Mesenteric fat pad (tissue), 1 donor: ENCODE results near the gene KRT81. TPM values are rescaled to one million over a fixed set of nuclear protein-coding genes. Genes with fewer than 3 reads are reported as not detected.
"Not testable (repeated sequence)": the region's sequence is repeated elsewhere in the genome, so short reads cannot be mapped to it uniquely, and the experiment has no call there.

Source experiments
- DNase-seq: peaks from one replicate; pipeline ENCODE4 v3.0.0-alpha.2; 2020; ENCODE audit warnings: low spot score
- total RNA-seq: library from RNA; stranded (reverse); fragmentation: NEBNext Ultra II Directional; extraction: Animal tissue kit (Norgen Biotek cat#: 25700); gene quantifications from one replicate; pipeline ENCODE4 v1.2.1, GENCODE V29; 2021
- donor health status: DM: yes; HTN: yes; CAD: no.

The KRT81 gene
- total RNA-seq, 1 donor from 2014 or later: not detected

DNA sequence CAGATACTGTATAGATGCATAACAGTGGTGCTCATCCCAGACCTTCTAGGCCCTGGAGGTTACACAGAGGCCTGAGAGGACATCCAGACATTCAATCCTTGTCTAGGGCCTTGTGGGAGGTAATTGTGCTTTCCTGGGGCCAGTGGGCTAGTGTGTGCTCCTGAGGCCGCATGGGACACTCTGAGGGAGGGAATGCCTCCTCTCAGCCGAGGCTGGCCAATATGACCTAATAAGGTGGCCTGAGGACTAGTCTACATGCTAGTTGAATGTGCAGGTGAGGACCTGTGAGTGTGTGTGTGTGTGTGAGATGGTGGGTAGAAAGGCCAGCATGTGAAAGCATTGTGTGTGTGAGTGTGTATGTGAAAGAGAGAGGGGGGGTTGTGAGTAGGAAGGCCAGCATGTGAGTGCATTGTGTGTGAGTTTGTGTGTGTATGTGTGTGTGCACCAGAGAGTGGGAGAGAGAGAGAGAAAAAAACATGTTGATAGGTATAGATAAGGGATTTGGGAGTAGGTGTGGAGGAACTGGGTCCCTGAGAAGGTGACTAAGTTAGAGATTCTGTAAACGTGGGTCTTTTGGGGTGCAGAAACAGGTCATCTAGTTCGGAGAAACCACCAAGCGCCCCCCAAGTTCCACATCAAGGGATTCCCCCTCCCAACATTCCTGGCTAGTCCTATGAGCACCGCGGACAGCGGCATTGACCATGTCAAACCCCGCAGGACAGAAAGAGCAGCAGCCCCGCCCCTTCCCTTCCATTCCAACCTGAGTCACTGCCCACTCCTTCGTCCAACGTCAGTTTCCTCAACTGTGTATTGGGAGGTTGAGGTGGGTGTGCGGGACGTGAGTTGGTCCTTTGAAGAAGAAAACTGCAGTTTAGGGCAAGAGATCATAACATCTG, 9.7 kb upstream of the KRT81 start:
- DNase-seq: no peak

DNA sequence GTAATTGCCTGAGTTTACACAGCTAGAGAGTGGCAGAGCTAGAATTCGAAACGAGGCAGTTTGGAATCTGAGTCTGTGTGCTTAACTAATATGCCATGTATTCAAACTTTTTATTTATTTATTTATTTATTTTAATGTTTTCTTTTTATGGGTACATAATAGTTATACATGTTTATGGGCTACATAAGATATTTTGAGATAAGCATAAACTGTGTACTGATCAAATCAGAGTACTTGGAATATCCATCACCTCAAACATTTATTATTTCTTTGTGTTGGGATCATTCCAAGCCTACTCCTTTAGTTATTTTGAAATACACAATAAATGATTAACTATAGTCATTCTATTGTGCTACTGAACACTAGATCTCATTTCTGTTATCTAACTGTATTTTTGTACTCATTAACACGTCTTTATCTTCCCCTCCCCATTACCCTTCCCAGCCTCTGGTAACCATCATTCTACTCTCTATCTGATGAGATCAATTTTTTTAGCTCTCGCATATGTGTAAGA, 7.4 kb upstream of the KRT81 start:
- no peak for DNase-seq

DNA sequence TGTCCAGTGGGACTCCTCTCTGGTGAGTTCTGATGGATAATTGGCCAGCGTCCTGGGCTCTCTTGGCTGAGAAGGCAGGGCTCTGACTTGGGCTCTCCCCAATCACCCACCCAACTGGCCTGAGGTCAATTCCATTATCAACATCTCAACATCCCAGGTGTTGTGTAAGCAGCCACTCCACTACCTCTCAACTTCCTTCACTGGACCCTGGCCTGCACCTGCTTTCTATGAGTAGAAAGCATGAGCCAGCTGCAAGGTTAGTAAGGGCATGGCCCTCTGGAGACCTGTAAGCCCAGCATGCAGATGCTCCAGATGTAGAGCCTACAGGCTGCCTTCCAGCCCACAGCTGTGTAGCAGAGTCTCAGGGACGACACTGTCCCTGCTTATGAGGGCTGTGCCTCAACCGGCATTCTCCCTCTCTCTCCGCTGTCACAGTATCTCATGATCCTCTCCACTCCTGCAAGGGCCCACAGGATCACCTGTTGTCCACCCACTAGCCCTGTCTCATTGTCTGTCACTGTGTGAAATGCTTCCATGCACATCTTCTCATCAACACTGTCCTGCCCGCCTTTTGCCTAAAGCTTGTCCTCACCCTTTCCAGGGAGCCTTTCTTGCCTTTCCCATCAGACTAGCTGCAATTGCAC, 5.4 kb upstream of the KRT81 start:
- peak; percentile 67 for DNase-seq

DNA sequence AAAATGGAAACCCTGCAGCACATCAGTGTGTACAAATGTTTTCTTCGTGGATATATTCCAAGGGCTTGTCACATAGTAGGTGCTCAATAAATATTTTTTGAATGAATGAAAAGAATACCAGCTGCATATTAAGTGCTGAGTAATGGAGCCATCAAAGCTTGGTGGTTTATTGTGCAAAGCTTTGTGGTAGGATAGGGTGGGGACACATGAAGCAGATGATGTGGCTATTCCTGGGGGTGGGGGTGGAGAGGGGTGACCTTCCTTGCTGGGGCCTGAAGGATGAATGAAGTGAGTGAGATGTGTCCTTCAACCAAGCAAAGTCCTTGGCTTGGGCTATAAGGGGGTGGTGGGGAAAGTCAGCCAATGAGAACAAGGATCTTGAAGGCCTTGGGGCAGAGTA, 4.3 kb upstream of the KRT81 start:
- no peak for DNase-seq

DNA sequence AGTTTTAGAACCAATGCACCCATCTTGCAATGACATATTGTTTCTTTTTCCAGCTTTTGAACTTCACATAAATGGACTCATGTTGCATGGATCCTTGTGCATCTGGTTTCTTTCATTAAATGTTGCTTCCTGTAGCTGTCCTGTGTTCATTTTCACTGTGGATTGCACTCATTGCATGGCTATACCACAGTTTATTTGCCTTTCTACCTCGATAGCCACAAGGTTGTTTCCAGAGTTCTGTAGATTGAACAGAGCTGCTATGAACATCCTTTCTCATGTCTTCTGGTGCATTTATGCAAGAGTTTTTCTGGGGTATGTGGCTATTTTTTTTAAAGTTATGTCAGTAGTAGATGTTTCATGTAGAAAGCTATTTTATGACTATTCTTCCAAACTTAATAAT, 3.5 kb upstream of the KRT81 start:
- DNase-seq: no peak

DNA sequence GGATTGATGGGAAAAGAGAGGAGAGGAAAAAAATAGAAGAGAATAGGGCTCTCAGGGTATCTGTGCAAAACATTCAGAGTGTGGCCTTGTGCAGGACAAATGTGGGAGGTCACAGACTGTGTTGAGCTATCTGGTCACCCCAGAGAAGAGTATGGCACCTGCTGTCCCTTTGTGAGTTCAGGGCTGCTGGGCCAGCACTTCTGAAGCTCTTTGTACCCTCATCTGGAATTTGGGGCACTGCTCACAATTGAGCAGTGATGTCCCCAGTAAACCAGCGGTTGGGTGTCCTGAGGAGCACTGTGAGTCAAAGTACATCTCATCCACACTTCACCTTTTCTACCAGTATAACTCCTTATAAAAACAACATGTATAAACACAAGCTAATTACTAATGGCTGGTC, 2.6 kb upstream of the KRT81 start:
- DNase-seq: peak; percentile 11

DNA sequence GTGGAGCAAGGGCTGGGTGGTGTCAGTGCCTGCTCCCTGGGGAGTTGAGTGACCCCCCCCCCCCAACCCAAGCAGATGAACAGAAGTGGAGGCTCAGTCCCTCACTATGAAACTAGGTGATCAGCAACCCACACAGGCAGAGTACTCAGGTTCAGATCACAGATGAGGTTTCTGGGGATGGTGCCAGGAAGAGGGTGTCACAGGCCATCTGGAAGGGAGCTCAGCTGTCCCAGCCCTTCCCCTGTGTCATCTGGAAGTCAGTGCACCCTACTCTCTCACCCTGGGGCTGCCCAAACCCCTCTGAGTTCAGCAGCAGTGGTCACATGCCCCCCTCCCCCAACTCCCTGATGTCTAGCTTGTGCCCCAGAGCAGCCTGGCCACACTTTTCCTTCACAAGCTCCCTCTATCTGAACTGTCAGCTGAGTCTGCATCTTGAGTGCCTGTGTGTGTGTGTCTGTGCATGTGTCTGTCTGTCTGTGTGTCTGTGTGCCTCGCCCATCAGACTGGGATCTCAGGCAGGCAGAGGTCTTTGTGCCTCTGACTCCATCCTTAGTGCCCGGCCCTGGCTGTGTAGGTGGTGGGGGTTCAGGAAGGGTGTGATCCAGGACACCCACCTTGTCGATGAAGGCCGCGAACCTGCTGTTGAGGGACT, 725 bp downstream of the KRT81 start:
- not testable (repeated sequence) for DNase-seq

DNA sequence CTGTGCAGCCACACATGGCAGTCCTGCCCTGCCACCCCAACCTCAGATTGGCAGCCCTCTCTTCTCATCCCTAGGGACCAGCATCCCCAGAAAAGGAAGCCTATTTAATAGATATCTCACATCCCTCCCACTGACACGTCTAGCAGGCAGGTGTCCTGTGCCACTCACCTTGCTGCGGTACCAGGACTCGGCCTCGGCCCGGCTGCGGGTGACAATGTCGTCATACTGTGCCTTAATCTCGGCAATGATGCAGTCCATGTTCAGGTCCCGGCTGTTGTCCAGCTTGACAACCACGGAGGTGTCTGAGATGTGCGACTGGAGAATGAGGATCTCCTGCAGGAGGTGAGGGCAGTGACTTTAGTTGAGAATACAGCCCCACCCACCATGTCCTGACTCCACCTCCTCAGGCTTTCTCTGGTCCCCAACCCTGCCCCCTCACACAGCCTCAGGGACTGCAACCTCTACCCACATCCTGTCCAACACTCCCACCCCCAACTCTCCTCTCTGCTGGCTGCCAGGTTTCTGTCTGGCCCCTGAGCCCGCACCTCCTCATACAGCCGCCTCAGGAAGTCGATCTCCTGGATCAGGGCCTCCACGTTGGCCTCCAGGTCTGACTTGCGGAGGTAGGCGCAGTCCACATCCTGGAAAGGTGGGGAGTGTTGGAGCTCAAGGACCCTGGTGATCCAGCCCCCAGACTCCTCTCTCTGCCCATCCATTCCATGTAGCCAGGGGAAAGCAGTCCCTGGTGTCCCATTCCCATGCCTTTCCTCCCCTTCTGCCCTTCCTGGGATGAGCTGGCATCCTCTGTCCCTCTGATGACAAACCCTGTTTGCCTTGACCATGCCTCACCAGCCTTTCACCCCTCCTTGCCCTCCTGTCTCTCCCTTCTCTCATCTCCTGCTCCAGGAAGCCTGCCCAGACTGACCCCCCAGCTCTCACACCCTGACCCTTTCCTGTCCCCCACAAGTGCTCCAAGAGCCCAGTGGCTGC, 3.2 kb downstream of the KRT81 start:
- DNase-seq: peak; percentile 78

DNA sequence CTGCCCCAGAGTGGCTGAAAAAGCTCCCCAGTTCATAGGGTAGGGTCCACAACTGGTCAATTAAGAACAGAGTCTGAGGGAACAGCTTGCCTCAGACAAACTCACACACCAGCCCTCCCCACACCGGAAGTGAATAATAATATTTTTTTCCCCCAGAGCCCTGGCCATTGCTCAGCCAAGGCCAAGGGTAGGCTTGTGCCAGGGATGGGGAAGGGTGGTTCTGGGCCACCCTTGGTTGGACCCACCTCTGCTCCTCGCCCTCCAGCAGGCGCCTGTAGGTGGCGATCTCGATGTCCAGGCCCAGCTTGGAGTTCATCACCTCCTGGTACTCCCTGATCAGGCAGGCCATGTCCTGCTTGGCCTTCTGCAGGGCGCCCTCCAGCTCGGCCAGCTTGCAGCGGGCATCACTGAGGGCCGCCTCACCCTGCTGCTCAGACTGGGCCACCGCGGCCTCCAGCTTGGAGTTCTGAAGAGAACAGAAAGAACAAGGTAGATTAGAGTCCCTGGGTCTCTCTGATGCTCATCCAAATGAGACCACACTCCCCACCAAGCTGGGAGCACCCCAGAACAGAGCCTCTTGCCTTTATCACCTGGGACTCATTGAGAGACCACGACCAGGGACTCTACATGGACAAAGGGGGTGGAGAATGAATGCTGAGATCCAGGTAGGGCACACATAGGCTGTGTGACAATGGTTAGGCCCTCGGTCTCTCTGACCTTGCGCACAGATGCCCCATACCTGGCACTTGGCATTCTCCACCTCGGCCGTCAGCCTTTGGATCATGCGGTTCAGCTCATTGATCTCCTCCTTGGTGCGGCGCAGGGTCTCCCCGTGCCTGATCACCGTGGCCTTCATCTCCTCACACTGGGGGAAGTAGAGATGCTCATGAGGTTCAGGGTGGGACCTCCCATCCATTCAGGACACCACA, 4.2 kb downstream of the KRT81 start:
- DNase-seq: peak; percentile 73

DNA sequence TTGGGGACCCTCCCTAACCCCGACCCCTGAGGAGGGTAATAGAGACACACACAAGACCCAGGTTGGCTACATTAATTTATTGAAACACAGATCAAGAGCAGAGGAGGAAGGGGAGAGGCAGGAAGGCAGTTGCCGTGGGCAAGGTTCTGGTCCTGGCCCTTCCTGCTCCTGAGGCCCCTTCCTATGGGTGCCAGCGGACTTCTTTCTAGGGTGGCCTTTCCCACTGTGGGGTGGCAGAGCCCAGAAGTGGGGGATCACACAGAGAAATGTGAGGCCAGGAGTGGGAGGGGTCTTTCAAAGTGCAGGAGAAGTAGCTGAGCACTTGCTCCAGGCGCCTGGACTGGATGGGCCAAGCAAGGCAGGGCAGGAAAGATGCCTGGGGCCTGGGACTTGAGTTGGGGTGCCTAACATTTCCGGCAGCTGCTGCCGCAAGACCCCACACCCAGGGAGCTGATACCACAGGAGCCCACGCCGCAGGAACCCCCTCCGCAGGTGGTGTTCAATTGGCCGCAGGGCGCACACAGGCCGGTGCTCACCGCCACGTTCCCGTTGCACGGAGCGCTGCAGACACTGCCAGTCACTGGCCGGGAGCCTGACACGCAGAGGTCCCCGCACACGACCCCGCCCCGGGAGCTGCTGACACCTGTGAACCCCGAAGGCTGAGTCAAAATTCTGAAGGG, 5.3 kb downstream of the KRT81 start:
- DNase-seq: peak; percentile 87

DNA sequence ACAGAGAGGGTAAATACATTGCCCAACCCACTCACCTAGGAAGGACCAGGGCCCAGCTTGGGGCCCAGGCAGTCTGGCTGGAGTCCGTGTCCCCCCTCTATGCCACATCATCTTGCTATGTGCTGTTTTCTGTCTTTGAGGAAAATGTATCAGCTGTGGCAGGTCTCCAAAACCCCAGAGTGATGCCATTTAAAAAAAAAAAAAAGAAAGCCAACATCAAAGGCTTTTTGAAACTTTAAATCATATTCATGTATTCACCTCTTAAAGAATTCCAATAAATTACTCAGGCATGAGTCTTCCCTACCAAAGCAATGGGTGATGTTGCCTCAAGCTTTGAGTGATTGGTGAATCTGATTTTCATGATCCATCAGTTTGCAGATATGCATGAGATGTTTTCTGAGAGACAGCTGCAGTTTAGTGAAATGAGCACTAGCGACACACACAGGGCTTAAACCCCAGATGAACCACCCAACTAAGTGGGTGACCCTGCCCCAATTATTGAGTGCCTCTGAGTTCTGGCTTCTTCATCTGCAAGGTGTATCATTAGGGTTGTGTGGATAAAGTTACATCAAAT, 6.1 kb downstream of the KRT81 start:
- DNase-seq: peak; percentile 33

DNA sequence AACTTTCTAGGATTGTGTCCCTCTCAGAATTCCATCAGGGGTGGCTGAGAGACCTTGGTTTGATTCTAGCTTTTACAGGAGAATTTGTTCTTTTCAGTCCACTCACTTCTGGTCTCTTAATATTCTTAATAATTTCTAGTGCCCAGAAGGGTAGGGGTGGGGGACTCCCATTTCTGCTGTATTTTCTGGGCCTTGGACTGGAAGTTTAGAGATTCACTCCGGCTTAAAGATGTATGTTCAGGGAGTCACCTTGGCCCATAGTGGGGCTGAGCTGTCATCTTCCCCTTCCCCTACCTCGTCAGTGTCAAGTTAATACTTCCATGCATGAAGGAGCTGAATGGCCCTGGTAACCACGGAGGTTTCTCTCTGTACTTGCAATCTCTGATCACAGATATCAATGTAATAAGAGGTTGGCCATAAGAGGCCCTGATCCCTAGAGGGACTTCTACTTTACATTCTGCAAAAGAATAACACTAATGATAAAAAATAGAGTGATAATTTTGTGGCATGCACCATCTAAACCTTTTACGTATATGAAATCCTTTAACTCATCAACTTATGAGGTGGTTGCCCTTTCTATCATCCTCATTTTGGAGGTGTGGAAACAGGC, 6.7 kb downstream of the KRT81 start:
- peak; percentile 14 for DNase-seq

DNA sequence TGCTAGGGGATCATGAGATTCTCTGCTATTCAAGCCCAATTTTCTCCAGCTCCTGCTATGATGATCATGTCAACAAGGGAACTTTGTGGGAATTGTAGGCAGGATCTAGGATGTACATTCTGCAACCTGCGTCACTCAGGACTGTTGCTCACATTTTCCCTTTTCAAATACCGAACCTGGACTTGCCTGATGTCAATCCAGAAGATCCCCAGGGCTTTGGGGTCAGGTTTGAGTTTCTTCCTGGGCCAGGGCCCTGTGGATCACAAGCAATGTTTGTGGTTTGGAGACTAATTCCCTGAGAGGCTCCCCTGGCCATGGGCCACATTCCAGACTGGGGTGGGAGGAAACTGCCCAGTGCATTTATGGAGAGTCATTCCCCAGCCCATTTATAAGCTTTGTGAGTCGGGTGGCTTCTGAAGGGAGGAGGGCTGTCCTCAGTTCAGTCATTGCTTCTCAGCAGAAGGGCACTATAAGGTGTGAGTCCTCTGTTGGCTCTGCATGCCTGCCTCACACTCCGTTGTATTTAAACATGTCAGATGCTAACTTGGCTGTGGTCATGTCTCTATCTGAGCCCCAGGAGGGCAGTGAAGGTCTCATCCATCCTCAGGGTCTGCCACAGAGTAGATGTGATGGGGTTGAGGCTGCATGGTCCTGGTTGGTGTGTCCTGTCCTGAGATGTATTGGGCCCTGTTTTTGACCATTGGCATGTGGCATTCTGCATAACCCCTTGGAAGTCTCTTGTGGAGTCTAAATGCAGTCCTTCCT, 10.4 kb downstream of the KRT81 start:
- DNase-seq: peak; percentile 86

DNA sequence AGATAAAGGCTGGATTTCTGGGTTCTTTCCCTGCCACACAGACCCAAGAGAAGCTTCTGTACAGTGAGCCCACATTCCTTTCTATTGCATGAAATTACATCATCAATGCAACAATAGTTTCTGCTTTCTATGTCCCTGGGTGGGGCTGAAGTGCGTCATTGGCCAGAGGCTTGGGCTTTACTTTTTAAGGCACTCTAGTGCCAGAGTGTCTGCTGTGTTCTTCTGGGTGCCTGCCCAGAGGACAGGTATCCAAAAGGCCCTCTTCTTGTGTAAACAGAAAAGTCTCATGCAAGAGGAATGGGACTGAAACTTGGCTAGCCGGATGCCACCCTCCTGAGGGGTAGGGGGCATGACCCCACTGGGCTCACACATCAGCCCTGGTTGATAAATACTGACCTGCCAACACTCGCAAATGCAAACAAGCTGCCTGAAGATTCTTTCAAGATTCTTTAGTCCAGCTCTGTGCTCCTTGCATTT, 11.0 kb downstream of the KRT81 start:
- peak; percentile 74 for DNase-seq

DNA sequence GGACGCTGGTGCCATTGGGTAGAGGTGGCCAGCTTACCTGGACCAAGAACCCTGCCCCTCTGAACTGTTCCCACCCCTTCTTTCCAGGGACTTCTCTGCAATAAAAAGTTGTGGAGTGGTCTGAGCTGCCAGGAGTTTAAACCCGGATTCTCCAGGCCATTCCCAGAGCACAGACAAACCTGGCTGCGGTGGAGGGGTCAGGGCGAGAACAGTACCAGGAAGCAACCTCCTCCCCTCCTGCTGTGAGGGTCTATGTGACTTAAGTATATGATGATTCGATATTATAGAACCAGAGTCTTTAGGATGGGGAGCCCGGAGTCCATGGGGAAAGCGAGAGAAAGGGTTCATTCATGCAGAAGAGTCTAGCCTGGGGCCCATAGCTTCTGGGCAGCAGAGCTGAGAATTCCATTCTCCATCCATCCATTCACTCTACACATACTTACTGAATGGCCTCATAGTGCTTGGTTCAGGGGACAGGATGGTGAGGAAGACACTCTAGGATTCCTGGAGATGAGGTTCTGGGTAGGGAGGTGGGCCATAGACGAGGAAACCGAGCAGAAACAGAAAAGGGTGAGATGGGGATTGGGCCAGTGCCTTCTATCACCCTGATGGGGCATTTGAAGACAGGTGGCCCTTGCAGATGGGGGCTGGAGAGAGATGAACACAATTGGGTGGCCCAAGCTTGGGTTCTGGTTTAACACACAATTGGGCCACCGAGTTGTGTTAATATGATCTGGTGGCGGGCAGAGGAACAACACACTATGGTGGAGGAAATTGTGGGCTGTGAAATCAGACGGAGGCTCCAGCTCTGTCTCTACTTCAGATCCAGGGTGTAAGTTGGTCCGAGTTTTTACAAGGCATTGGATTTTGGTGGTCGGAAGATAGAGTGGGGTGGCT, 11.7 kb downstream of the KRT81 start:
- peak; percentile 77 for DNase-seq
